22Rv1 (cell line): ENCODE results near the gene PTK6.

Source experiments
- CTCF ChIP-seq: fragments of 450-650 bp; IDR thresholded peaks from 2 replicates; pipeline ENCODE4 v1.5.1; 2017; ENCODE audit warnings: mild to moderate bottlenecking
- ZFX ChIP-seq: fragments of 450-650 bp; IDR thresholded peaks from 2 replicates; pipeline ENCODE4 v1.6.1; 2017; ENCODE audit warnings: antibody characterized with exemption, borderline replicate concordance

- TF ChIP-seq CTCF (no peak), ZFX (no peak)
Observed at GRCh38 chr20:63513207-63513606, 24.0 kb downstream of the PTK6 start.
